Stimulated activated naive CD8-positive, alpha-beta T cell treated with anti-CD3 and anti-CD28 coated beads, Interleukin-15, Interleukin-2, amounts not matched to agents 100 U/mL and 50 U/mL, for 24 hours (primary cell): ENCODE data around the gene MYT1.
A peak's percentile ranks its signal among the peaks of the same experiment; 100 is the strongest.
"Not testable (repeated sequence)": the region's sequence is repeated elsewhere in the genome, so short reads cannot be mapped to it uniquely, and the experiment has no call there.

ENCODE experiments used
- ATAC-seq: fragments of 150-1000 bp; cut with Tn5 transposase; one replicate; pipeline ENCODE4 v1.10.0; 2021
- DNase-seq: peaks from one replicate; pipeline ENCODE4 v3.0.0; 2021

The MYT1 gene

GRCh38 chr20:64277571-64278316 lies 113.5 kb downstream of the MYT1 start:
- ATAC-seq, result no peak
- DNase-seq, result no peak

DNA sequence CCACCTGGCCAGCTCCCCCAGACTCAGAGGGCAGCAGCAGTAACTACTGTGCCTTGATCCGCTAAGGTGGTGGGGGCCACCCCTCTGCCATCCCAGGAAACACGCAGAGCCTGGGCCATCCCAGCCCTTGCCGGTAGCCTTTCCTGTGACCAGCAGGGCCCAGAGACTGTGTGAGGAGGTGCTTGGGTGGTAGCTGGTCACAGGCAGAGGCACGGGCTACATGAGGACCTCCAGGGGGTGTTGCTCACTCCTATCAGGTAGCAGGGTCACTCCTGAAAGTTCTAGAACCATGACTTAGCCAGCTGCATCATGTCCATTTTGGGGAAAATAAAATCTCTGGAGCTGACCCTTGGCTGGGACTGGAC lies 114.0 kb downstream of the MYT1 start:
- ATAC-seq, result no peak
- no peak for DNase-seq

DNA sequence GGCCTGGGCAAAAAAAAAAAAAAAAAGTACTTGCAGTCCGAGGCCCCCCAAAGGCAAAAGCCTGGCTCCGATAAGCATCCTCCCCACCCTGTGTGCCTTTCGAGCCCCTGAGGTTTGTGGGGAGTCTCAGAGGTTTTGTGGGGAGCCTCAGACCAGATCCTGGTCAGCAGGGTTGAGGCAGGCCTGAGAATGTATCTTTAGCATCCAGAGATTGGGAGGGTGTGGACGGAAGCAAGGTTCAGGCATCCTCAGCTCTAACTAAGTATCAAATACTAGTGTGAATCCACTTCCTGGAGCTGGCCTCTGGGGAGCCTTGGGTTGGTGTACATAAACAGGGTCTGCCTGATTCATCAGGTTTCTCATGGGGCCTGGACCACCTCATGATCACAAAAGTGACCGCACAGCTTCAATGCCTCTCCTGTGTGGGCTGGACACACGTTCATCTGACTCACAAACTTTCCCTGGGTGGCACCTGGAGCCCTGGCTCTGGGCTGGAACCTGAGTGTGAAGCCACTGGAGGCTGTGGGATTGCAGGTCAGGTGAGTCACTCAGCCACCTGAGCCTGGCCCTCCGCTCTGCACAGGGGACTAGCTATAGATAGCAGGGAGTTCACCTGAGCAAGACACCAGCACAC lies 115.7 kb downstream of the MYT1 start:
- no peak for DNase-seq
- peak; percentile 23 for ATAC-seq

DNA sequence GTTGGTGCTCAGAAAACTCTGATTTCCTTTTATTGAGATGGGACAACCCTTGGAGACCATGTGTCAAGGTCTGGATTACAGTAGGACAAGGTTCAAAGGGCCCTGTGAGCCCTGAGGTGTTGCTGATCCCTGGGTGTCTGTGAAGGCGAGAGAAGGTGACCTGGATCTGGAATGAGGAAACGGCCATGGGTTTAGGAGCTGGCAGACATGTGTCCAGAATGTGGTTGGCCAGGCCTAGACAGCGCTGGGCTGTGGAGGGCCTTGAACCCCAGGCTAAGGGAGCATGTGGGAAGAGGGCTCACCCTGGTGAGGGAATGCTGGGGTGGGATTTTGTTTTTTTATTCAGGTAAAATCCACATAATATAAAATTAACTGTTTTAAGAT lies 116.2 kb downstream of the MYT1 start:
- ATAC-seq (no peak), DNase-seq (no peak)

- DNase-seq (no peak), ATAC-seq (no peak)
Measured at GRCh38 chr20:64283646-64284045, 119.4 kb downstream of the MYT1 start.

GRCh38 chr20:64285579-64286446 lies 121.6 kb downstream of the MYT1 start:
- DNase-seq (peak; percentile 95), ATAC-seq (peak; percentile 95)

DNA sequence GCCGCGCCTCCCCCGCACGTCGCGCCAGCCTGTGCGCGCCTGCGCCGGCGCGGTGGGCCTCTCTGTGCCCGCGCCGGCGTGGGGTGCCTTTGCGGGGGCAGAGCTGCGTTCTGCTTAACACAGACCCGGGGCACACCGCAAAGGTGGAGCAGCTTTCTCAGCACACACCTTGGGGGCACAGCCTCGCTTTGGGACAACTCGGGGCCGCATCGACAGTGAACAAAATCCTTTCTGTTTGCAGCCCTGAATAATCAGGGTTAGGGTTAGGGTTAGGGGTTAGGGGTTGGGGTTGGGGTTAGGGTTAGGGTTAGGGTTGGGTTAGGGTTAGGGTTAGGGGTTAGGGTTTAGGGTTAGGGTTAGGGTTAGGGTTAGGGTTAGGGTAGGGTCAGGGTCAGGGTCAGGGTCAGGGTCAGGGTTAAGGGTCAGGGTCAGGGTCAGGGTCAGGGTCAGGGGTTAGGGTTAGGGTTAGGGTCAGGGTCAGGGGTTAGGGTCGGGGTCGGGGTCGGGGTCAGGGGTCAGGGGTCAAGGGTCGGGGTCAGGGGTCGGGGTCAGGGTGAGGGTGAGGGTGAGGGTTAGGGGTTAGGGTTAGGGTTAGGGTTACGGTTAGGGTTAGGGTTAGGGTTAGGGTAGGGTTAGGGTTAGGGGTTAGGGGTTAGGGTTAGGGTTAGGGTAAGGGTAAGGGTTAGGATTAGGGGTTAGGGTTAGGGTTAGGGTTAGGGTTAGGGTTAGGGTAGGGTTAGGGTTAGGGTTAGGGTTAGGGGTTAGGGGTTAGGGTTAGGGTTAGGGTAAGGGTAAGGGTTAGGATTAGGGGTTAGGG lies 122.4 kb downstream of the MYT1 start:
- not testable (repeated sequence) for DNase-seq, ATAC-seq

GRCh38 chr20:64287264-64287590 lies 123.0 kb downstream of the MYT1 start:
- DNase-seq, ATAC-seq: not testable (repeated sequence)
